Effector memory CD8-positive, alpha-beta T cell (primary cell): ENCODE data around the gene EPHA7.

Experiments
- ATAC-seq: fragments of 150-1000 bp; cut with Tn5 transposase; replicated peaks from 2 replicates; pipeline ENCODE4 v1.10.0; 2021; ENCODE audit warnings: mild to moderate bottlenecking, moderate library complexity
- DNase-seq, 3 experiments: peaks; one replicate each; pipeline ENCODE4 v3.0.0; 2021
- H3K27ac Mint-ChIP-seq, 2 donors: one replicate each; pipeline ENCODE4 v1.8.0; 2022; ENCODE audit warnings: mild to moderate bottlenecking in 2 of 2, mixed read lengths in 2 of 2, moderate library complexity in 2 of 2
- H3K27me3 Mint-ChIP-seq, 2 donors: one replicate each; pipeline ENCODE4 v1.8.0; 2022; ENCODE audit warnings: mixed read lengths in 2 of 2
- H3K36me3 Mint-ChIP-seq: one replicate; pipeline ENCODE4 v1.8.0; 2022; ENCODE audit warnings: mild to moderate bottlenecking, moderate library complexity, mixed read lengths; ENCODE audit not compliant: insufficient read depth
- H3K4me1 Mint-ChIP-seq, 2 donors: one replicate each; pipeline ENCODE4 v1.8.0; 2022; ENCODE audit warnings: low read depth in 2 of 2, mixed read lengths in 2 of 2
- H3K4me3 Mint-ChIP-seq, 2 donors: one replicate each; pipeline ENCODE4 v1.8.0; 2022; ENCODE audit warnings: mild to moderate bottlenecking in 2 of 2, mixed read lengths in 2 of 2, moderate library complexity in 2 of 2
- H3K9me3 Mint-ChIP-seq, 2 donors: one replicate each; pipeline ENCODE4 v1.8.0; 2022; ENCODE audit warnings: mixed read lengths in 2 of 2
- total RNA-seq, 9 experiments: gene quantifications; one replicate each; lab custom pipeline; 2026; lab: John Stamatoyannopoulos, UW

Gene EPHA7
- 0 to 10.4 (median 0.20) reads per million in 9 experiments for total RNA-seq

DNA sequence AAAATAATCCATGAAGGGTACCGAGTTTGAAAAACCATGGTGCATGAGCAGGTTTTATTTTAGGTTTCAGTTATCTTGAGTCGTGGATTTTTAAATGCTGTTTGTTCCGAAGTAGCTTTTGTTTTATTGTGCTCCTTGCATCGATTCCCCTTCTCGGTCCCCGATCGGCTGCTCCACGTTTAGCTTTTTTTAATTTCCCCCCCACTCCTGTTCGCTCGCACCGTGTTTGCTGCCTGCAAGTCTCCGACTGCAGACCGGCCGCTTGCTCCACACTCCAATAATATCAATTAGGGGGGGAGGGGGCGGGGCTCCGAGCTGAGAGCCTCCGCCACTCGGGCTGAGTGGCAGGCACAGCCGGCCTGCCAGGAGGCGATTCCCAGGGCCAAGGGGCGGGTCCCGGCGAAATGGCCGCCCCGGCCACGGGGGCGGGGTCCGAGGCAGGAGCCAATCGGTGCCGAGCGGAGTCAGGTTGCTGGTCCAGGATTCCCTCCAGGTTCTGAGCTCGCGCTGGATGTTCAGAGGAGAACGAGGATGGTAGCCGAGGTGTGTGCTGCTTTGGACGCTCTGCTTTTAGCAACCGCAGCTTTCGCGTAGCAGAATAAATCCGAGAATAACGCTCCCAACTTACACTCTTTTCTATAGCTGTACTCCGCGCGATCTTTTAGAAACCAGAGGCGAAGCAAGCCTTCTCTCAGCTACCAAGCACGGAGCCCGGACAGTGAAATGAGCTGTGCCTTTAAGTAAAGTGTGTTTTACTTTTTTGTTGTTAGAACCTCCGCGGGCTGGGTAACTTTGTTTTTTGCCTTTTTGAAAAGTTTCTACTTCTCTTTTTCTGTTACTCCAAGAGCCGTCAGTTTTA is at the start of gene EPHA7:
Gene EPHA7, minus strand, starts transcription at position 256 of the 859 bp plus-strand sequence. Its CDS starts 218 bp downstream, at position 38.
- Mint-ChIP-seq H3K27me3 (peaks cover 24 to 30% of the 10 kb centered on the region in 2 donors), H3K27ac (no peak within 1 kb of the TSS)

DNA sequence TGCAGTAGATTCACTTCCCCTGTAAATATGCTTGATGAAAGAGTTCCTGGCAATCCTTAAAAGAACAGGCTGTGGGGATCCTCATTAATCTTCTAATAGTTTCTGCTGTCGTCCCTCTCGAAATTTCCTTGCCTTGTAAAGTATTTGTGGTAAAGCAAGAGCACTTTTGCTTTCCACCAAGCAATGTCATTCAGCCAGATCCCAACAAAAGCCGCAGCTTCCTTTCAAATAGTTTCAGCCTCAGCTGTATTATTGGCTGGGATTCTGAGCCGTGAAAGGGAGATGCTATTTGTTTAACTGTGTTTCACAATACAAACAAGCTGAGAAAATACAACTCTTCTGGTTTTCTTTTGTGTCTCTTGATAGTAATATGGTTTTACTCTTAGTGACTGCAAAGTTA is 48.9 kb upstream of the EPHA7 start:
- no peaks in the 10 kb centered on the region for H3K27me3 Mint-ChIP-seq
- no peaks in the 10 kb centered on the region for H3K36me3 Mint-ChIP-seq
- no peaks in the 10 kb centered on the region for H3K4me1 Mint-ChIP-seq
- DNase-seq (no peak), ATAC-seq (no peak)
- no peak overlapping the region for H3K4me3 Mint-ChIP-seq
- peaks cover 11 to 16% of the 10 kb centered on the region in 2 donors for H3K9me3 Mint-ChIP-seq
- H3K27ac Mint-ChIP-seq: no peak overlapping the region

More for the DNA sequence above, at the start of gene EPHA7:
- H3K9me3 Mint-ChIP-seq: no peaks in the 10 kb centered on the region
- DNase-seq (peak in 1 of 3 experiments; percentile 4), ATAC-seq (peak; percentile 49)
- H3K4me1 Mint-ChIP-seq: peaks cover 0 to 6% of the 10 kb centered on the region in 2 donors
- no peaks in the 10 kb centered on the region for H3K36me3 Mint-ChIP-seq
- H3K4me3 Mint-ChIP-seq: peak within 1 kb of the TSS; percentile 34 to 65

DNA sequence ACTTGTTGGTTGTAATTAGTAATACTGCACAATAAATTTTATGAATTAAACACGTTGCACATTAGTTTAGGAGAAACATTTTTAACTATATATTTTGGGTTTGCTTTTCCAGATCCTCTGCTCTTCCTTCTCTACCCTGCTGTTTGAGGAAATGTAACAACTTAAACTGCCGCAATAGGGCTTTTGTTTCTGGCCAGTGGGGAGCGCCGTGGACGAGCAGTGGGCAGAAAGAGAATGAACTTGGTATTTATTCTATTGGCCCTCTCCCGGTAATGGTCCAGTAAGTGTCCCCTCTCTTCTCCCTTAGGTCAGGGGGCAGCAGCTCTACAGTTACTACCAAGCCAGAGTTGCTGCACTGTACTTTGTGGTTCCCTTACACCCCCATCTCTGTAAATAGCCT is 35.2 kb upstream of the EPHA7 start:
- peaks cover 12 to 20% of the 10 kb centered on the region in 2 donors for H3K9me3 Mint-ChIP-seq
- no peaks in the 10 kb centered on the region for H3K27me3 Mint-ChIP-seq
- no peaks in the 10 kb centered on the region for H3K4me1 Mint-ChIP-seq
- no peak overlapping the region for H3K27ac Mint-ChIP-seq
- no peaks in the 10 kb centered on the region for H3K36me3 Mint-ChIP-seq
- no peak overlapping the region for H3K4me3 Mint-ChIP-seq
- no peak for ATAC-seq
- DNase-seq: no peak

DNA sequence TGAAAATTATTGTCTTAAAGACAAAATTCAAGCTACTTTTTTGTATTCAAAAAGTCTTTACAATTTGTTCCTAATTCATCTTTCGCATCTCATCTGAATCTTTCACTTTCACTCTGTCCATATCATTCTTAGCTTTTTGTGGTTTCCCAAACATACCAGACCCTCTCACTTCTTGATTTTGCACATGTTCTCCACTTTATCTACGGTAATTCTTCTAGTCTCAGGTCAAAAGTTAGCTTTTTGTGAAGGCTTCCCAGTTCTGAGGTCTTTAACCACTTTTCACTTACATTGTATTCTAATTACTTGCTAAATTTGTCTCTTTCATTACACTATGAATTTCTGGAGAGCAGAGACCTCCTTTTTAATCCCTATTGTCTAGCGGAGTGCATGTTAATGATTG is 34.6 kb upstream of the EPHA7 start:
- Mint-ChIP-seq H3K4me1 (no peaks in the 10 kb centered on the region), H3K27ac (no peak overlapping the region), H3K27me3 (no peaks in the 10 kb centered on the region), H3K9me3 (peaks cover 12 to 16% of the 10 kb centered on the region in 2 donors), H3K36me3 (no peaks in the 10 kb centered on the region), H3K4me3 (no peak overlapping the region)
- no peak for DNase-seq
- ATAC-seq: no peak

DNA sequence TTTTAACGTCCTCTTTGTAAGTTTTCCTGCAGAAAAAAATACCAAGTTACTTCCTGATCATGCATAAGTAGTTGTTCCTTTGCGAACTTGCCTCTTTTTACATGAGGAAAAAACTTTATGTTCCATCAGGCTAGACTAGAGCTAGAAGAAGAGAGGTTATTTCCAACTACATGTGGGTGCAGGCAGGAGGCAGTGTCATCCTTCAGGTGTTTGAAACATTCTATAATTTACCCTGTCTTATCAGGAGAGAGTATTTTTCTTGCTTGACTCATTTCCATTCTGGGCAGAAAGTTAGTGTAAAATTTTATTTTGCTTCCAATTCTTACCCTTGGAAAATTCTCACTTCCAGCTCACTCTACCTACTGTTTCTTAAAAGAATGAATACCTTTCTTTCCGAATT is 28.5 kb upstream of the EPHA7 start:
- Mint-ChIP-seq H3K27me3 (no peaks in the 10 kb centered on the region), H3K4me3 (no peak overlapping the region), H3K4me1 (no peaks in the 10 kb centered on the region), H3K27ac (no peak overlapping the region), H3K9me3 (peaks cover 11% of the 10 kb centered on the region in 2 donors), H3K36me3 (no peaks in the 10 kb centered on the region)
- DNase-seq: no peak
- ATAC-seq: no peak

DNA sequence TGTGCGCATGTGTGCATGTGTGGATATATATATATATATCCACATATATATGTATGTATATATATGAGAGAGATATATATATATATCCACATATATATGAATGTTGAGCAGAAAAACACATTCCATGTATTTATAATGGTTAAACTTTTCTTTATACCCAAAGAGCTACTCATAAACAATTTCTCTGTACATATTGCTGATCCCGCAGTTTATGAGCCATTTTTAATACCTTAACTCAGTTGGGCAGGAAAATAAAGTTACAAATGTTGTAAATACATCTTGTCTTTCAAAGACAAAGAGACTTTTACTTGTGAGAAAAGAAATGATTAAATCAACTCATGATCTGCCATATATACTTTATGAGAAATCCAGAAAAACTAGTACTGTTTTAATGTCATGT is 18.1 kb upstream of the EPHA7 start:
- Mint-ChIP-seq H3K4me3 (no peak overlapping the region), H3K27ac (no peak overlapping the region), H3K9me3 (peaks cover 8 to 11% of the 10 kb centered on the region in 2 donors), H3K27me3 (no peaks in the 10 kb centered on the region), H3K36me3 (peaks cover 4% of the 10 kb centered on the region), H3K4me1 (no peaks in the 10 kb centered on the region)
- DNase-seq: no peak
- ATAC-seq: no peak

DNA sequence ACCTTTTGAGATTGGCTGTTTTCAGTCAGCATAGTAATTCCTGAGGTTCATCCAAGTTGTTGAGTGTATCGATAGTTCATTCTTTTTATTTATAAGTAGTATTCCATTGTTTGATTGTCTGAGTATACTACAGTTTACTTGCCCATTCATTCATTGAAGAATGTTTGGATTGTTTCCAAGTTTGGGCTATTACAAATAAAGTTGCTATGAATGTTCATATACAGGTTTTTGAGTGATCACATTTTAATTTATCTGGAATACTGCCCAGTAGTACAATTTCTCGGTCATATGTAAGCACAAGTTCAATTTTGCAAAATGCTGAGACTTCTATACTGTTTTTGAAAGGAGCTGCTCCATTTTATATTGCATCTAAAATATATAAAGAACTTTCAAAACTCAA is 14.2 kb upstream of the EPHA7 start:
- peaks cover 6 to 15% of the 10 kb centered on the region in 2 donors for H3K9me3 Mint-ChIP-seq
- no peaks in the 10 kb centered on the region for H3K27me3 Mint-ChIP-seq
- ATAC-seq (no peak), DNase-seq (no peak)
- H3K36me3 Mint-ChIP-seq: peaks cover 4% of the 10 kb centered on the region
- H3K4me3 Mint-ChIP-seq: no peak overlapping the region
- no peaks in the 10 kb centered on the region for H3K4me1 Mint-ChIP-seq
- H3K27ac Mint-ChIP-seq: no peak overlapping the region

DNA sequence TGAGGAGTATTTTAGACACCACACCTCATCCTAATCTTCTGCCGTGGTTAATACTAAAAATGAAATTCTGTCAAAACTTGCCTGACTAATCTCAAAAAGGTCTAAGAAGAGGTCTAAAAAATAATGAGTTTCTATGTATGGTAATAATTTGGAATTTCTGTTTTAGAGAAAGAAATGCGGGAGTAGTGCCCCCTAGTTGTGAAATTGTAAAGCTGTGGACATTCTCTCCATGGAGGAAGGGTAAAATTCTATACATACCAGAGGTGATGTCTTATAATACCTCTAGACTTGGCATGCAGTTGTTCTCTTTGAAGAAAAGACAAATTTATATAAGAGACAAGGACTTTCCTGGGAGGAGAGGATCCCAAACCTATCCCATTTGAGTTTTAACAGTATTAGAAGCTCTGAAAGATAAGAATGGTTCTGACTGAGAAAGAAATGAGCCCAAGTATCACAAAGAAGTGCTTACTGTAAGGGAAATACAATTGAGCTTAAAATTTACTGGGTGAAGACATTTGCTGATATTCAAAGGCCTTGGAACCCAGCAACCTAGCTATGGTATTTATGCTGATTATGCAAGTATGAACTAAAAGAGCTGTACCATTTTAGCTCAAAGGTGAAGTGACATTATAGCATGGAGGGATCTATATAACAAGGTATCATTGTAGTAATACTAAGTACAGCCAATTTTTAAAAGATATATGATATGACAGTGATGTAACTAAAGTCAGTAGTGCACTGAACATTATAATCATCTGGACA is 5.1 kb upstream of the EPHA7 start:
- no peak for DNase-seq
- no peak for ATAC-seq

DNA sequence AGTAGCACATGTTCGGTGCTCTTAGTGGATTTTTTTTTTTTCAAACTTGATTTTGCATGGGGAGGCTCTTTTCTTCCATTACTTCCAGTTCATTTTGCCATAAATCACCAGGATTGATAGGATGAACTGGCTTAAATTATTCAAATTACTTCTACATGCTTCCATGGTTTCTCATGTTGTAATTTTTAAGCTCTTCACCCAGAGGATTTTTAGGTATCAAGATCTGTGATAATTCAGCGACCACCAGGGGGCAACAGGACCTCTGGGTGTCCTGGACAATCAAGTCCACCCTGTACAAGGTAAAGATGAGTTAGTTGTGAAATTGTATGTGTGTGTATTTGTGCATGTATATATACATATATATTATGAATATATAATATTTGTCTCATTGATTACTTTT is 4.2 kb upstream of the EPHA7 start:
- Mint-ChIP-seq H3K9me3 (no peaks in the 10 kb centered on the region), H3K27me3 (peaks cover 16% of the 10 kb centered on the region in 2 donors), H3K27ac (no peak overlapping the region), H3K4me3 (no peak overlapping the region), H3K4me1 (peaks cover 0 to 1% of the 10 kb centered on the region in 2 donors), H3K36me3 (no peaks in the 10 kb centered on the region)
- DNase-seq (no peak), ATAC-seq (no peak)

More for the DNA sequence above, 5.1 kb upstream of the EPHA7 start:
- H3K36me3 Mint-ChIP-seq: no peaks in the 10 kb centered on the region
- no peak overlapping the region for H3K27ac Mint-ChIP-seq
- H3K27me3 Mint-ChIP-seq: peaks cover 10 to 11% of the 10 kb centered on the region in 2 donors
- peaks cover 0 to 2% of the 10 kb centered on the region in 2 donors for H3K9me3 Mint-ChIP-seq
- no peaks in the 10 kb centered on the region for H3K4me1 Mint-ChIP-seq
- H3K4me3 Mint-ChIP-seq: no peak overlapping the region

DNA sequence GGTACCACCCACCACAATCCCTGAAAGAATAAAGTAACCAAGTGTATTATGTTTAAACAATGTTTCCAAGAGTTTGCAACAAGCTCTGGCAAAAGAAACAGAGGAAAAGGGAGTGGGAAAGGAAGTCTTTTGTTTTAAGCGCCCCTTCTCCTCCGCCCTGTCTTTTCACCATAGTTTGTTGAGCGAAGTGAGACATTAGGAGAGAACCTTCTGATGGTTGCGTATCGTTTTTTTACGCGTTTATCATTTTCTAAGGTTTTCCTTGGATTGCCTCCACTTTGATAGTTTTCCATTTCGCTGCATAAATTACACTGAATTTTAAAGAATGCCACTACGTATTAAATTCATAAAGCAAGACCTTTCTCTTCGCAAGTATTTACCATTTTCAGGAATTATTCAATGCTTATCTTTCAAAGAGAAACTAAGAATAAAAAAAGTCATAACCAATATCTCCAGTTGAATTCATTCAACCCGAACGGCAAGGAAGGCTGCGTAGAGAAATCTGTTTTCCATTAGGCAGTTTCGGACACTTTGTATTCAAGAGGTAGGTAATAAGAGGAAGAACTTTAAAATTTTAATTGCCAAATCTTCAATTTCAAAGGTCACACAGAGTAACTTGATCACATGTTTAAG is 920 bp upstream of the EPHA7 start:
- Mint-ChIP-seq H3K27me3 (peaks cover 24 to 30% of the 10 kb centered on the region in 2 donors), H3K9me3 (no peaks in the 10 kb centered on the region), H3K4me3 (peak overlapping the region in 1 of 2 donors; percentile 19), H3K4me1 (peaks cover 0 to 6% of the 10 kb centered on the region in 2 donors), H3K36me3 (no peaks in the 10 kb centered on the region), H3K27ac (no peak overlapping the region)
- no peak for DNase-seq
- no peak for ATAC-seq

DNA sequence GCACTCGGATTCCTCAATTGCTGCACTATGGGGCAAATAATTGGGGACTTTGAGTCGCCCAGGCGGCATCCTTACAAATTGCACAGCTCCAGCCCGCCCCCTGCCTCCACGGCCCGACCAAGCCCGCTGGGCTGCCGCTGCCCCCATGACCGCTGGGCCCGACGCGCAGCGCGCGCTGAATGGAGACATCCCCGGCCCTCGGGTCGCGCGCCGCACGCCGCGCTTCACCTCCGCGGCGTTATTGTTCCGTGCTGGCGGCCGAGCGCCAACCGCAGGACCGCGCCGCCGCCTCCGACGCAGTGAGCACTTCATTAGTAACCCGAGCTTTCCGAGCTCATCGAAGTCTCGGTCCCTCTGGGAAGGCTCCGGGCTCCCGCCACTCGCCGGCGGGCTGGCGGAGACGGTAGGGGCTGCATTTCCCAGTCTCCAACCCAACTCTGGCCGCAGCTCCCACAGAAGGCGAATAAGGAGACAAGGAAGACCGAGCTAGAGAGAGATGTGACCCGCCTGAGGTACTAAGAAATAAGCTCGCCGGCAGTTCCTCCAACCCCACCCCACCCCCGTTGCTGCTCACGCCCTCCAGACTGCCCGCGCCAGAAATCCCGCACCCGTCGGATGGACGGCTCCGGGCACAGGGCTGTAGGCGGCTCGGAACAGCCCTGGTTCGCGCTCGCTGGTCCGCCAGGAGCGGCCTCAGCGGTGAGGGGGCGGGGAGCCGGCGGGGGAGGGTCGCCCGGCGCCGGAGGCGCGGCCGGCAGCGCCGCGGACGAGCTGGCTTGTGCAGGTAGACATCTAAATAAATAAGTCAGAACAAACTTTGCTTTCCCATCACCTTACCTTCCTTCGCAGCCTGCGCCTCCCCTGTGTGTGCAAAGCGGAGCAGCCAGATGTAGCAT is 703 bp downstream of the EPHA7 start:
- H3K4me3 Mint-ChIP-seq: peak overlapping the region; percentile 34 to 65
- H3K27me3 Mint-ChIP-seq: peaks cover 24 to 30% of the 10 kb centered on the region in 2 donors
- DNase-seq (no peak), ATAC-seq (peak; percentile 19)
- peaks cover 0 to 6% of the 10 kb centered on the region in 2 donors for H3K4me1 Mint-ChIP-seq
- H3K27ac Mint-ChIP-seq: no peak overlapping the region
- no peaks in the 10 kb centered on the region for H3K36me3 Mint-ChIP-seq
- H3K9me3 Mint-ChIP-seq: no peaks in the 10 kb centered on the region

DNA sequence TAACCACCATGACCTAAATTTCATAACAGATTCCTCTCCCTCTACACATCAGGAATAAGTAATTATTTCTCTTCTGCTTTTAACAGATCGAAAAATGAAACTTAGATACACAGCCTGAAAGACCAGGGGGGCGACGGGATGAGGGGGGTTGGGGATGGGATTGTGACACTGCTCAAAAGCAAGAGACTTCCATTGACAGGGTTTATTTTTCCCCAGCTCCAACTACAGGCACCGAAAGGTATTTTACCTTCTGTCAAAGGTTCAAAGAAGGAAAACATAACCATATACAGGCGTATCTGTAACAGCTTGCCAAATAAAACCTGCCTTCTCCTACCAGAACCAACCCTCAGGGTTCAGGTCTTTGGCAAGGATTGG is 1.3 kb downstream of the EPHA7 start:
- Mint-ChIP-seq H3K9me3 (no peaks in the 10 kb centered on the region), H3K36me3 (no peaks in the 10 kb centered on the region), H3K27me3 (peaks cover 24 to 30% of the 10 kb centered on the region in 2 donors), H3K4me1 (peaks cover 0 to 6% of the 10 kb centered on the region in 2 donors), H3K27ac (no peak overlapping the region), H3K4me3 (peak overlapping the region in 1 of 2 donors; percentile 51)
- DNase-seq (no peak), ATAC-seq (no peak)
